Brain microvascular endothelial cell (primary cell): ENCODE measurements around the gene STK32C.

Source experiments
- DNase-seq: peaks from one replicate; pipeline ENCODE4 v3.0.0-alpha.2; 2020
- H3K27ac ChIP-seq: fragments of 250-450 bp; sonication (Bioruptor Pico); 2 replicates; pipeline ENCODE4 v1.5.1; 2020; ENCODE audit warnings: mild to moderate bottlenecking, moderate library complexity
- H3K27me3 ChIP-seq: fragments of 250-450 bp; sonication (Bioruptor Pico); replicated peaks from 2 replicates; pipeline ENCODE4 v1.5.1; 2020; ENCODE audit warnings: mild to moderate bottlenecking
- H3K36me3 ChIP-seq: fragments of 250-450 bp; sonication (Bioruptor Pico); replicated peaks from 2 replicates; pipeline ENCODE4 v1.5.1; 2020; ENCODE audit warnings: mild to moderate bottlenecking
- H3K4me3 ChIP-seq: 2 replicates; pipeline ENCODE4 v1.5.1; 2011; ENCODE audit warnings: low read depth, mild to moderate bottlenecking, control low read depth, low read length, moderate library complexity
- CTCF ChIP-seq: IDR thresholded peaks from 2 replicates; pipeline ENCODE4 v1.5.1; 2011; ENCODE audit warnings: low read depth, mild to moderate bottlenecking, moderate library complexity, low read length, control low read depth, inconsistent platforms; ENCODE audit errors: missing control alignments
- in situ Hi-C: cut with HindIII; loops from 2 replicates; pipeline ENCODE4 v1.10.0; 2017; ENCODE audit warnings: low sequenced_read_pairs, low pct_ligation_motif_present

Gene STK32C

GRCh38 chr10:132252412-132252811 lies 55.3 kb downstream of the STK32C start:
- Histone ChIP-seq H3K27me3 (no peaks in the 10 kb centered on the region), H3K4me3 (no peak overlapping the region), H3K27ac (no peak overlapping the region), H3K36me3 (no peaks in the 10 kb centered on the region)
- DNase-seq = no peak
- TF ChIP-seq CTCF = peak; percentile 40
- in situ Hi-C loops = no loop called here

GRCh38 chr10:132251928-132252327 lies 55.8 kb downstream of the STK32C start:
- in situ Hi-C loops = no loop called here
- no peaks in the 10 kb centered on the region for H3K27me3 ChIP-seq
- H3K36me3 ChIP-seq = no peaks in the 10 kb centered on the region
- no peak for DNase-seq
- no peak overlapping the region for H3K4me3 ChIP-seq
- no peak overlapping the region for H3K27ac ChIP-seq
- no peak for TF ChIP-seq CTCF

- Histone ChIP-seq H3K4me3 (no peak overlapping the region), H3K27me3 (no peaks in the 10 kb centered on the region), H3K36me3 (no peaks in the 10 kb centered on the region), H3K27ac (no peak overlapping the region)
- DNase-seq = no peak
- no peak for TF ChIP-seq CTCF
- in situ Hi-C loops = no loop called here
Measured at GRCh38 chr10:132250481-132251475, 57.0 kb downstream of the STK32C start.

GRCh38 chr10:132249824-132250375 lies 57.9 kb downstream of the STK32C start:
- no peak for DNase-seq
- Histone ChIP-seq H3K27ac (no peak overlapping the region), H3K36me3 (no peaks in the 10 kb centered on the region), H3K27me3 (no peaks in the 10 kb centered on the region), H3K4me3 (no peak overlapping the region)
- TF ChIP-seq CTCF = no peak
- in situ Hi-C loops = no loop called here

GRCh38 chr10:132249226-132249724 lies 58.5 kb downstream of the STK32C start:
- in situ Hi-C loops = no loop called here
- H3K4me3 ChIP-seq = no peak overlapping the region
- H3K27ac ChIP-seq = no peak overlapping the region

More at GRCh38 chr10:132249226-132249724, 58.5 kb downstream of the STK32C start:
- no peak for DNase-seq
- TF ChIP-seq CTCF = no peak
- no peaks in the 10 kb centered on the region for H3K27me3 ChIP-seq
- no peaks in the 10 kb centered on the region for H3K36me3 ChIP-seq
